Loucy (cell line): ENCODE measurements around the gene DNAJC5G.

Experiments
- H2AFZ ChIP-seq: fragments of 200-600 bp; sonication (generic); 2 replicates; pipeline ENCODE4 v1.6.0; 2016; ENCODE audit warnings: antibody characterized with exemption, mild to moderate bottlenecking, low read length, moderate library complexity
- H3F3A ChIP-seq: fragments of 200-600 bp; 2 replicates; pipeline ENCODE4 v1.6.0; 2016; ENCODE audit warnings: antibody characterized with exemption, low read depth, mild to moderate bottlenecking
- H3K27me3 ChIP-seq: fragments of 200-600 bp; sonication (generic); 2 replicates; pipeline ENCODE4 v1.6.1; 2014; ENCODE audit warnings: low read length, mild to moderate bottlenecking; ENCODE audit not compliant: insufficient read depth, poor library complexity, severe bottlenecking
- H3K36me3 ChIP-seq: fragments of 200-600 bp; sonication (generic); 2 replicates; pipeline ENCODE4 v1.6.1; 2016; ENCODE audit warnings: low read length; ENCODE audit not compliant: insufficient read depth
- H3K4me1 ChIP-seq: fragments of 200-600 bp; sonication (generic); 2 replicates; pipeline ENCODE4 v1.5.1; 2014; ENCODE audit warnings: low read length, mild to moderate bottlenecking; ENCODE audit not compliant: insufficient read depth, poor library complexity, severe bottlenecking
- H3K4me2 ChIP-seq: fragments of 200-600 bp; sonication (generic); 2 replicates; pipeline ENCODE4 v1.6.0; 2014; ENCODE audit warnings: antibody characterized with exemption, low read length, low read depth, mild to moderate bottlenecking; ENCODE audit not compliant: poor library complexity, severe bottlenecking
- H3K4me3 ChIP-seq: fragments of 200-600 bp; sonication (generic); 2 replicates; pipeline ENCODE4 v1.5.1; 2014; ENCODE audit warnings: low read length, mild to moderate bottlenecking, mixed read lengths; ENCODE audit not compliant: poor library complexity, severe bottlenecking
- H3K79me2 ChIP-seq: fragments of 200-600 bp; sonication (generic); 2 replicates; pipeline ENCODE4 v1.6.1; 2014; ENCODE audit warnings: low read length; ENCODE audit not compliant: insufficient read depth
- H3K9ac ChIP-seq: fragments of 200-600 bp; sonication (generic); 2 replicates; pipeline ENCODE4 v1.6.0; 2014; ENCODE audit warnings: mild to moderate bottlenecking, low read depth, low read length, moderate library complexity; ENCODE audit not compliant: poor library complexity, severe bottlenecking
- H3K9me2 ChIP-seq: fragments of 200-600 bp; sonication (generic); replicated peaks from 2 replicates; pipeline ENCODE4 v1.6.1; 2016; ENCODE audit warnings: low read depth, low read length, mixed read lengths
- H3K9me3 ChIP-seq: fragments of 200-600 bp; sonication (generic); 2 replicates; pipeline ENCODE4 v1.6.1; 2014; ENCODE audit warnings: mild to moderate bottlenecking, antibody characterized with exemption, low read length, low read depth; ENCODE audit not compliant: insufficient read depth
- H4K20me1 ChIP-seq: fragments of 200-600 bp; sonication (generic); 2 replicates; pipeline ENCODE4 v1.6.0; 2014; ENCODE audit warnings: antibody characterized with exemption, low read length, mild to moderate bottlenecking; ENCODE audit not compliant: insufficient read depth, poor library complexity, severe bottlenecking
- CTCF ChIP-seq: fragments of 200-600 bp; sonication (generic); conservative IDR thresholded peaks from 2 replicates; pipeline ENCODE4 v1.5.1; 2014; ENCODE audit warnings: mild to moderate bottlenecking, antibody characterized with exemption, low read length
- EZH2phosphoT487 ChIP-seq: fragments of 200-600 bp; IDR thresholded peaks from 2 replicates; pipeline ENCODE4 v1.6.1; 2018; ENCODE audit warnings: antibody characterized with exemption, mild to moderate bottlenecking, moderate library complexity, borderline replicate concordance

Gene DNAJC5G

GRCh38 chr2:27255660-27256059, 19.6 kb upstream of the DNAJC5G start:
- Histone ChIP-seq H3K4me2 (no peak overlapping the region), H4K20me1 (no peaks in the 10 kb centered on the region), H3K9ac (no peak overlapping the region), H3K9me3 (no peaks in the 10 kb centered on the region), H3K79me2 (no peaks in the 10 kb centered on the region), H2AFZ (no peak overlapping the region), H3K4me1 (no peaks in the 10 kb centered on the region), H3F3A (no peaks in the 10 kb centered on the region), H3K36me3 (no peaks in the 10 kb centered on the region), H3K27me3 (no peaks in the 10 kb centered on the region), H3K4me3 (no peak overlapping the region), H3K9me2 (no peaks in the 10 kb centered on the region)
- TF ChIP-seq EZH2phosphoT487: no peak
- no peak for TF ChIP-seq CTCF

DNA sequence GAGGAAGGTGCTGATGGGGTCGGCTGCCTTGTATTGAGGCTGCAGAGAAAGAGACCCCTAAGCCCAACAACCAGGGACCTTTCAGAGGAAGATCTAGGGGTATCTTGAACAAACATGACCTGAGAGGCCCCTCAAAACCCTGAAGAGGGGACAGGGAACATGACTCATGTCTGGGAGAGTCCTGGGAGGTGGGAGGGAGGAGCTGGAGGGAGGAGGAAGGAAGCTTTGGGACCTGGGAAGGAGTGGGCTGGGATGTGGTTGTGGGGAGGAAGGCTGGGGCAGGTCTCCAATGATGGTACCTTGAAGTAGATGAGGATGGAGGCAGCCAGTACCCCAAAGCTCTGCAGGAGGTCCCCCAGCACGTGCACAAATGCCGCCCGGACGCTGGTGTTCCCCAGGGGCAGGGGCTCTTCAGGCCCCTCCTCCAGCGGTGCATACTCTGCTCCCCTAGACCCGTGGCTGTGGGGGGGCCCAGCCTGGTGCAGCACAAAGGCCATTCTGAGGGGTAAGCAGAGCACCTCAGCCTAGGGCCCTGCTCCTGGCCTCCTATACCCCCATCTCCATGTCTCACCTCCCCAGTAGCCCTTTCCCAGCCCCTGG, 18.3 kb upstream of the DNAJC5G start:
- no peaks in the 10 kb centered on the region for H3K79me2 ChIP-seq
- H3K36me3 ChIP-seq: no peaks in the 10 kb centered on the region
- H3K4me3 ChIP-seq: no peak overlapping the region
- H3K27me3 ChIP-seq: no peaks in the 10 kb centered on the region
- TF ChIP-seq EZH2phosphoT487: no peak
- no peak for TF ChIP-seq CTCF
- H3K4me1 ChIP-seq: no peaks in the 10 kb centered on the region
- no peaks in the 10 kb centered on the region for H3F3A ChIP-seq
- H3K9me2 ChIP-seq: no peaks in the 10 kb centered on the region
- no peaks in the 10 kb centered on the region for H4K20me1 ChIP-seq
- no peak overlapping the region for H2AFZ ChIP-seq
- no peak overlapping the region for H3K9ac ChIP-seq
- H3K9me3 ChIP-seq: no peaks in the 10 kb centered on the region
- H3K4me2 ChIP-seq: no peak overlapping the region

DNA sequence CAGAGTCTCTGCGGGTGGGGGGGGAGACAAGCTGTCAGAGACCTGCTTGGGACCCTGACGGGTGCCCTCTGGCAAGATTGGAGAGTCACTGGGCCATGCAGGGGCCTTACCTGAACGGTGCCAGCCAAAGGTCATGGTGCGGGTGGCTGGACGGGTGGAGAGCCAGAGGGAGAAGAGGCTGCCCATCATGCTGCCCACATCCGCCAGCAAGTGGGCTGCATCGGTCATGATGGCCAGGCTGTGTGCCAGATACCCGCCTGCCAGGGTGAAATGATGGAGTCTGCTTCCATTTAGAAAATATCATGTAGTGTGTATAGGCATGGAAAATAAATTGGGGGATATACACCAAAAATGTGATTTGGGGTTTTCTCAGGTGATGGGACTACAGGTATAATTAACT, 17.2 kb upstream of the DNAJC5G start:
- Histone ChIP-seq H2AFZ (no peak overlapping the region), H3K9me2 (no peaks in the 10 kb centered on the region), H3K36me3 (no peaks in the 10 kb centered on the region), H3F3A (no peaks in the 10 kb centered on the region), H3K4me2 (no peak overlapping the region), H3K9ac (no peak overlapping the region), H3K79me2 (no peaks in the 10 kb centered on the region), H4K20me1 (no peaks in the 10 kb centered on the region), H3K27me3 (no peaks in the 10 kb centered on the region), H3K4me1 (no peaks in the 10 kb centered on the region), H3K9me3 (no peaks in the 10 kb centered on the region), H3K4me3 (no peak overlapping the region)
- TF ChIP-seq CTCF (no peak), EZH2phosphoT487 (no peak)
